22Rv1 (cell line): ENCODE measurements around the gene PARN.

ENCODE experiments used
- H3K27ac ChIP-seq: fragments of 450-650 bp; 2 replicates; pipeline ENCODE4 v1.5.1; 2017
- ZFX ChIP-seq: fragments of 450-650 bp; IDR thresholded peaks from 2 replicates; pipeline ENCODE4 v1.6.1; 2017; ENCODE audit warnings: antibody characterized with exemption, borderline replicate concordance
- TF ChIP-seq, protein P1 (sequence below): fragments of 450-650 bp; IDR thresholded peaks from 2 replicates; pipeline ENCODE4 v1.5.1; 2017; ENCODE audit warnings: mild to moderate bottlenecking

The PARN gene

GRCh38 chr16:14464192-14464591, 165.9 kb downstream of the PARN start:
- TF ChIP-seq, protein P1, sequence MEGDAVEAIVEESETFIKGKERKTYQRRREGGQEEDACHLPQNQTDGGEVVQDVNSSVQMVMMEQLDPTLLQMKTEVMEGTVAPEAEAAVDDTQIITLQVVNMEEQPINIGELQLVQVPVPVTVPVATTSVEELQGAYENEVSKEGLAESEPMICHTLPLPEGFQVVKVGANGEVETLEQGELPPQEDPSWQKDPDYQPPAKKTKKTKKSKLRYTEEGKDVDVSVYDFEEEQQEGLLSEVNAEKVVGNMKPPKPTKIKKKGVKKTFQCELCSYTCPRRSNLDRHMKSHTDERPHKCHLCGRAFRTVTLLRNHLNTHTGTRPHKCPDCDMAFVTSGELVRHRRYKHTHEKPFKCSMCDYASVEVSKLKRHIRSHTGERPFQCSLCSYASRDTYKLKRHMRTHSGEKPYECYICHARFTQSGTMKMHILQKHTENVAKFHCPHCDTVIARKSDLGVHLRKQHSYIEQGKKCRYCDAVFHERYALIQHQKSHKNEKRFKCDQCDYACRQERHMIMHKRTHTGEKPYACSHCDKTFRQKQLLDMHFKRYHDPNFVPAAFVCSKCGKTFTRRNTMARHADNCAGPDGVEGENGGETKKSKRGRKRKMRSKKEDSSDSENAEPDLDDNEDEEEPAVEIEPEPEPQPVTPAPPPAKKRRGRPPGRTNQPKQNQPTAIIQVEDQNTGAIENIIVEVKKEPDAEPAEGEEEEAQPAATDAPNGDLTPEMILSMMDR: no peak
- TF ChIP-seq ZFX: no peak
- H3K27ac ChIP-seq: no peak overlapping the region

DNA sequence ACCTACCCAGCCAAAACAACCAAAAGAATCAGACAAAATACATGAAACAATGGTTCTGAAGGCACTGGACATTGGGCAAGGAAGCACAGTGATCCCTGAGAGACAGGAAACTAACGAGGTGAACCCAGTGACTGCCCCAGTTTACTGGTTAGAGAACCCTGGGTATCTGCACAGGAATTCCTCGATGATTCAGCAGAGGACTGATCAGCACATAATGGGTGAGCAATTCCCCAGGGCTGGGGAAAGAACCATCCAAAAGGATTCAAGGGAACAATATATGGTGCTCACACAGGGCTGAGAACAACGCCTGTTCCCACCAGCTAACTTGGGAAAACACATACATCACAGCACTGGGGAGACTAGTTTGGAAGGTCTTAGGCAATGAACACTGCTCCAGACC, 167.2 kb downstream of the PARN start:
- TF ChIP-seq ZFX: no peak
- TF ChIP-seq, protein P1: no peak
- no peak overlapping the region for H3K27ac ChIP-seq

- no peak for TF ChIP-seq ZFX
- TF ChIP-seq, protein P1: no peak
- H3K27ac ChIP-seq: no peak overlapping the region
Measured at GRCh38 chr16:14460726-14461125, 169.3 kb downstream of the PARN start.

- no peak overlapping the region for H3K27ac ChIP-seq
- TF ChIP-seq ZFX: no peak
- TF ChIP-seq, protein P1: no peak
Measured at GRCh38 chr16:14458576-14458975, 171.5 kb downstream of the PARN start.

DNA sequence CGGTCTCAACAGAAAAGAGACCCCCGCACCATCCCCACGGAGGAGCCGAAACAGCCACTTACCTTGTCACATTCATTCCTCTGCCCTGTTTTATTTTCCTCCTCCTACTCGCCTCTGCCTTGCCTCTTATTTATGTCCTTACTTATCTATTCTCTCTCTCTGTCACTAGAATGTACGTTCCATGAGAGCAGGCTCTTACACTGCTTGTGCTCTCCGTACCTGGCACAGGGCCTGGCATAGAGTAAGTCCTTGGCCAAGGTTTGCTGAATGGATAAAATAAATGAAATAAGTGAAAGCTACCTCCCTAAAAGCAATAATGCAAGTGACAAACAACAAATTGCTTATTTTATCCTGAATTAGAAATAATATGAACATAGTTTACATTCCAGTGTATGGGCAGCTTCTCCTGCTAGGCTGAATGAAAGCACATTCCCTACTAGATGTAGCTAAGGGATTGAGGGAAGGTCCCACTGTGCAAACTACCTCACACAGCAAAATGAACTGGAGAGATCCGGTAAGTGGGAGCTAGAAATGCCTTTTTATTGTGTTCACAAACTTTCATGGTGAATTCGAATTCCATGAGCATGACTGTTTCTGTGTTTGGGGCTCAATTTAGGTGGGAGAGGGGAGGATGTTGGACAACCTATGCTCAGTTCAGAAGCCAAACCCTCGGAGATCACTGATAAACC, 173.1 kb downstream of the PARN start:
- no peak for TF ChIP-seq ZFX
- TF ChIP-seq, protein P1: no peak
- H3K27ac ChIP-seq: no peak overlapping the region

- TF ChIP-seq, protein P1: no peak
- TF ChIP-seq ZFX: no peak
- no peak overlapping the region for H3K27ac ChIP-seq
Measured at GRCh38 chr16:14455573-14455972, 174.5 kb downstream of the PARN start.

DNA sequence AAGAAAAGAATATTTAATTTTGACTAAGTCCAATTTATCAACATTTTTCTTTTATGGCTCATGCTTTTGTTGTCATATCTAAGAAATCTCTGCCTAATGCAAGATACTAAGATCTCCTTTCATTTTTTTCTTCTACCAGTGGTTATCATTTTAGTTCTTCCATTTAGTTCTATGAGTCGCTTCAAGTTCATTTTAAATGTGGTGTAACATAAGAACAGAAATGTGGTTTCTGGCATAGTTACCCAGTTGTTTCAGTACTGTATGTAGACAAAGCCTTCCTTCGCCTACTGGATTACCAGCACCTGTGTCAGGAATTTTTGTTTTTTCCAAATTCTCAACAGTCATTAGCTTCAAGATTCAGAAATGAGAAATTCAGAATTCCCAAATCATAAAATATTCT, 175.7 kb downstream of the PARN start:
- H3K27ac ChIP-seq: no peak overlapping the region
- TF ChIP-seq, protein P1: no peak
- no peak for TF ChIP-seq ZFX
